Esophagus mucosa (tissue), 1 donor: ENCODE measurements around the gene CLCN7. TPM values are rescaled to one million over a fixed set of nuclear protein-coding genes. Genes with fewer than 3 reads are reported as not detected.
"Not testable (repeated sequence)": the region's sequence is repeated elsewhere in the genome, so short reads cannot be mapped to it uniquely, and the experiment has no call there.

Source experiments
- ATAC-seq: fragments of 200-7000 bp; cut with Tn5 transposase; one replicate; pipeline ENCODE4 v1.9.1; 2020
- total RNA-seq: library from RNA; stranded (reverse); gene quantifications from one replicate; pipeline ENCODE4 v1.2.4, GENCODE V29; 2023
- donor health status: DM: yes; HTN: yes; CAD: no.

The CLCN7 gene
- total RNA-seq, 1 donor from 2014 or later: 18.6 TPM

DNA sequence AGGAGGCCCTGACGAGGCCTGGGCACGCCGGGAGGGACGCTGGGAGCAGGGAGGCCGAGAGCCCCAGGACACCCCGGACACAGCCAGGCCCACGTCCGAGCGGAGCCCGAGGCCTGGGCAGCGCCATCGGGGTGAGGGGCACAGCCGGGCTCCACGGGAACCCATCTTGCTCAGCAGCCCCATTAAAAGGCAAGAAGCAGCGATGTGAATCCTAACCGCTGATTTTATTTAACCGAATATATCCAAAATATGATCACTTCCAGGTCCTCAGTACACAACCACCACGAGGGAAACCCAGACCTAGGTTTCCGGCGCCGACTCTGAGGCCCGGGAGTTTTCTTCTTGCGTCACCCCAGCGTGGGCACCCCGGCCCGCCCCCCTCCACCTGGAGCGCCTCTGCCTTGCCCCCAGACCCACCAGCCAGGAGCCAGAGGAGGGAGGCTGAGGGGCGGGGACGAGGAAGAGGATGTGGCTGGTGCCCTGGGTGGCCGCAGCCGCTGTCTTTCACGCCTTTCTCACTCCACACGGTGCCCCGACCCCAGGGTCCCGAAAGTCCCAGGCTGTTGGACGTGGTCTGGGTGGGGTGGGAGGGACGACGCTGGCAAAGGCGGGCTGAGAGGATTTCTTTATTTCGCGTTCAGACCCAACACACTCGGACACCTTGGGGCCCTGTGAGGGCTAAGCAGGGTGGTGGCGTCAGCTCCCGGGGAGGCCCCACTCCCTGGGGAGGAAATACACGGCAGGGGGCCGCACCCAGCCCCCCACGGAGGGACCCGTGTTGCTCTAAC is 29.9 kb downstream of the CLCN7 start:
- ATAC-seq: no peak

DNA sequence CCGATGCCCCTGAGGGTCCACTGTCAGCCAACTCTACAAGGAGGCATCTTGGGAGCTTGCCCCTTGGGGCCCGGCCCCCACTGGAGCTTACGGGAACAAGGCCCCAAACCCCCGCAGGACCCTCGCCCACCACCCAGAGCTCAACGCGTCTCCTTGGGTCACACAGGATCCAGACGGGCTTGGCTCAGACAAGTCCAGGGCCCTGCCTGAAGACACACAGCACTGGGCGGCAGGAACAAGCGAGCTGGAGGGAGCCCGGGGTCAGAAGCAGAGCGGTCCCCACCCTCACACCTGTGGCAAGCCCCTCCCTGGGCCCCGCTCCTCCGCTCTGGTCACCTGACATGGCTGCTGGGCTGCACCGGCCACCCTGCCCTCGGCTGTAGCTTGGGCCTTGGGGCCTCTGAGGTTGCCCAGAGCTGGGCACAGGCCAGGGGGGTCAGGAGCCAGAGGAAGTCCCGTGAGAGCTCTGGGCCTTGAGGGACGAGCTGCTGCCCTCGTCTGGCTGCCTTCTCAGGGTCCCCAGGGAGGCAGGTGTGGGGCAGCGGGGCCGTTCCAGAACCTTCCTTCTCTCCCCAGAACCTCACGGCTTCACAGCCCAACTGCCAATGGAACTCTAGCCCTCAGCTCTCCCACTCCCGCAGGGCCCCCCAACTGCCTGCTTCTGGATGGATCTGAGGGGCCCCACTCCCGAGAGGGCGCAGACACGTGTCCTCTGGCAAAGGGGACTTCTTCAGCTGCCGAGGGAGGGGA is 30.7 kb downstream of the CLCN7 start, which contains the start of gene CCDC154:
Gene CCDC154, minus strand, starts transcription at position 577 of the 750 bp plus-strand sequence. Its CDS starts 234 bp downstream, at position 343.
- no peak for ATAC-seq

- no peak for ATAC-seq
Observed at GRCh38 chr16:1443403-1443973, 31.3 kb downstream of the CLCN7 start.

DNA sequence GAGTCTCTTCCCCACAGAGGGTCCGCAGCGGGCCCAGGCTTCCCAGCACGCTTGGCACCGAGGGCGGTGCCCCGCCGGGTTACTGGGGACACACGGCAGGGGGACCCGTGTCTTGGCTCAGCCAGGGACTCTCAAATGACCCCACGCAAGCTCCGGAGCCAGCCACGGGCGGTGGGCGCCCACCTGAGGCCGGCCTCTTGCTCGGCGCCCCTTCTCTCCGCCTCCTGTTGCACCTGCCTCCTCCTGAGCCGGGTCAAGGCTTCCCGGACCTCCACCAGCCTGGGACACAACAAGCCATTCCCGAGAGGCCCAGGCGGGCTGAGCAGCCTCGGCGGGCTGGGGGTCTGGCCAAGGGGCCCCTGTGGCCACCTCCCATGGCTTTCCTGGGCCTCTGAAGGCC is 32.1 kb downstream of the CLCN7 start:
- ATAC-seq: no peak

DNA sequence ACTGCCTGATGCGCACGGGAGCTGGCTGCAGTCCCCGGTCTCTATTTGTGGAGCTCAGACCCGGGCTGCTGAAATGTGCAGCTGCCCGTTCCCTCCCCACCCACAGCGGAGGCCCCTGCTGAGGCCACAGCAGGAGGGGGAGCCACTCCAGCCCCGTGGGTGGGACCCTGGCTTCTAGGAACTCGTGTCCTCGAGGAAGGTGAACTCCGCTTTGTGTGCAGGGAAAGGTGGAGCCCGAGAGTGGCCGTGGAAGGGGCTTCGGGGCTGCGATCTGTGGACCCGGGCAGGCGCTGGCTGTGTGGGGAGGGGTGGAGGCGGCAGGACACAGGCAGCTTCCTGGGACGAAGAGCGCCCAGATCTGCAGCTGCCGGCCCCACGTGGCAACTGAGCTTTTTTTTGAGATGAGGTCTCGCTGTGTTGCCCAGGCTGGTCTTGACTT is 33.4 kb downstream of the CLCN7 start:
- no peak for ATAC-seq

DNA sequence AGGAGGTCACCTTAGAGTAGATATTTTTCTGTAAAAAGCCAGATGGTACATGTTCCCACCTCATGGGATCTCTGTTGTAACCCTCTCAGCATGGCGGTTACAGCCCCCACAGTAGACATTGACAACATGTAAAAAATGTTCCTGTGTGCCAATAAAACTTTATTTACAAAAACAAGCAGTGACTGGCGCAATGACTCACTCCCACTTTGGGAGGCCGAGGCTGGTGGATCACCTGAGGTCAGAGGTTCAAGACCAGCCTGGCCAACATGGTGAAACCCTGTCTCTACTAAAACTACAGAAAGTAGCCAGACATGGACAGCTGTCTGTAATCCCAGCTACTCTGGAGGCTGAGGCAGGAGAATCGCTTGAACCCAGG is 35.1 kb downstream of the CLCN7 start:
- not testable (repeated sequence) for ATAC-seq

DNA sequence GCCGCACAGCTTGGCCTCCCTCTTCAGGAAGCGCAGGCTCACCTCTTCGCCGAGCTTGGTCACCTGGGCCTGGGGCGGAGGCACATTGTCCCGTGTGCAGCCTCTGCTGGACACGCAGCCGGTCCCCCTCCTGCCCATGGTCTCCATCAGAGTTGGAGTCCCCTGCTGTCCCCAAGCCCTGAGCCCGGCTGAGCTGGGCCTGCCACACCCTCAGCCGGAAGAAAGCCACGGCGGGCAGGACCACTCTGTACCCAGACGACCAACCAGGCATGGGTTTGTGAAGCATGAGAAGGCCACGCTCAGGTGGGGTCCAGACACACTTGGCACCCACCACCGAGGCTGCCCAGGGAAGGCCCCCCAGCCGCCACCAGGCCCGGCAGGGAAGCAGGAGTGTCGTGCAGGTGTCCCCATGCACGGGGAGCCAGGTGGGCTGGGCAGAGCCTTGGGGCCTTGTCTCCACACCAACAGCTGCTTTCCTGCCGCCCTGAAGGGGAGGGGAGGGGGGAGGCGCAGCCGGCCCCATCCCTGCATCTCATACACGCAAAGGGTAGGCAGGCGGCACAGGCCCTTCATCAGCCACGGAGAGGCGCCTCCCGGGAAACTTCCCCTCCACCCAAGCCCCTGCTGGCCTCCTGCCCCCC is 35.6 kb downstream of the CLCN7 start:
- ATAC-seq: no peak

- no peak for ATAC-seq
Observed at GRCh38 chr16:1438229-1439057, 36.4 kb downstream of the CLCN7 start.

- ATAC-seq: no peak
Observed at GRCh38 chr16:1437606-1438005, 37.2 kb downstream of the CLCN7 start.

- no peak for ATAC-seq
Observed at GRCh38 chr16:1436731-1437355, 38.0 kb downstream of the CLCN7 start.

GRCh38 chr16:1435921-1436697 is 38.7 kb downstream of the CLCN7 start:
- no peak for ATAC-seq

- ATAC-seq: no peak
Observed at GRCh38 chr16:1434644-1435592, 39.9 kb downstream of the CLCN7 start.

DNA sequence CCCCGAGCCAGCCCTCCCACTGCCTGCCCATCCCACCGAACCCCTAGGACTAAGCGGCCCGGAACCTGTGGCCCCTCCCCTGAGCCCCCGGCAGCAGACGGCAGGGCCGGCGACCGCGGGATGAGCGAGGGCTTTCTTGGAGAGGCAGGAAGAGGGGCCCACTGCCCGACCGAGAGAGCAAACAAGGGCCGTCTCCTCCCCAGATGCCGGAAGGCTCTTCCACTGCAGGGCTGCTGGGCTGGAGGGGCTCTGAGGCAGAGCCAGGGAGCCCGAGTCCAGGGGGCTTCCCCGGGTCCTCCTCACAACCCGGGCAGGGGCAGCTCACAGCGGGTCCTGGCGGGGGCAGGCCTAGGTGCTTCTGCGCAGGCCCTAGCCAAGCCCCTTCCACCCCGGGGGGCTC is 41.1 kb downstream of the CLCN7 start:
- no peak for ATAC-seq

DNA sequence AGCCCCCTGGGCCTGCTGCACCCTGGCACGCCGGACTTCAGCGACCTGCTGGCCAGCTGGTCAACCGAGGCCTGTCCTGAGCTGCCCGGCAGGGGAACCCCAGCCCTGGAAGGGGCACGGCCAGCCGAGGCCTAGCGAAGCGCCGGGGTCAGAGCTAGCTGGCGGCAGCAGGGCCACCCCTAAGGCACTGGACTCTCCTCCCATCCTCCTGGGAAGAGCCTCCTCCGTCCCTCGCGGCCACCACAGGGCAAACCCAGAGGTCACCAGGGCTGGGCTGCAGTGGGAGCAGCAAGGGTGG is 41.6 kb downstream of the CLCN7 start:
- no peak for ATAC-seq

DNA sequence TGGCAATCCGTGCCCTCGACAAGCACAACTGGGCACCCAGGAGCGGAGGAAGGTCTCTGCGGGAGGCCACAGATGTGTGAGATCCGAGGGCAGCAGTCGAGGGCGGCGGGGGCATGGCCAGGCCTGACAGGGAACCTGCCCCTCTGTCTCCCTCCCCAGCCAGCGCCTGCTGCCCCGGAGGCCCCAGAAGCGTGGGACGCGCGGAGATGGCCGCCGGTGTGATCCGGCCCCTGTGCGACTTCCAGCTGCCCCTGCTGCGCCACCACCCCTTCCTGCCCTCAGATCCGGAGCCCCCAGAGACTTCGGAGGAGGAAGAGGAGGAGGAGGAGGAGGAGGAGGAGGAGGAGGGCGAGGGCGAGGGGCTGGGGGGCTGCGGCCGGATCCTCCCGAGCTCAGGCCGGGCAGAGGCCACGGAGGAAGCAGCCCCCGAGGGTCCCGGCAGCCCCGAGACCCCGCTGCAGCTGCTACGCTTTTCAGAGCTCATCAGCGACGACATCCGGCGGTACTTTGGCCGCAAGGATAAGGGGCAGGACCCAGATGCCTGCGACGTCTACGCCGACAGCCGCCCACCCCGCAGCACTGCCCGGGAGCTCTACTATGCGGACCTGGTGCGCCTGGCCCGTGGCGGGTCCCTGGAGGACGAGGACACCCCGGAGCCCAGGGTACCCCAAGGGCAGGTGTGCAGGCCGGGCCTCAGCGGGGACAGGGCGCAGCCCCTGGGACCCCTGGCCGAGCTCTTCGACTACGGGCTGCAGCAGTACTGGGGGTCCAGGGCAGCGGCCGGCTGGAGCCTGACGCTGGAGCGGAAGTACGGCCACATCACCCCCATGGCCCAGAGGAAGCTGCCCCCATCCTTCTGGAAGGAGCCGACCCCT is 42.2 kb downstream of the CLCN7 start:
- no peak for ATAC-seq

- ATAC-seq: no peak
Observed at GRCh38 chr16:1431497-1432270, 43.1 kb downstream of the CLCN7 start.

- no peak for ATAC-seq
Observed at GRCh38 chr16:1430759-1431496, 43.9 kb downstream of the CLCN7 start, which contains the start of gene PERCC1. PERCC1 (plus strand) TSS chr16:1431078; CDS start chr16:1432594, 1,516 bp downstream.
